ENCODE measurements around the gene FERMT1. TPM values are rescaled to one million over a fixed set of nuclear protein-coding genes. Genes with fewer than 3 reads are reported as not detected.

The FERMT1 gene
- total and polyA plus RNA-seq, 2 of the 13 experiments (the other 11 are each of a cell fraction or from before 2014, with no cell fraction given) = 15.8 to 29.5 TPM

- TF ChIP-seq ZNF350 (CRISPR knock-in tag; IDR thresholded peaks at IDR 0.05; ENCODE audit: borderline replicate concordance, low read depth) (0 out of 2 replicates have a peak, but pooled peaks have one; percentile 49), NR1H2 (CRISPR knock-in tag; IDR thresholded peaks at IDR 0.05; ENCODE audit: borderline replicate concordance, low read depth) (no peak), ZKSCAN5 (CRISPR knock-in tag; IDR thresholded peaks at IDR 0.05) (no peak), NKX3-1 (CRISPR knock-in tag; IDR thresholded peaks at IDR 0.05) (no peak), ZSCAN31 (CRISPR knock-in tag; IDR thresholded peaks at IDR 0.05; ENCODE audit: low read depth) (peak; percentile 62; the same call in 1 of the 2 replicates), ZNF572 (CRISPR knock-in tag; IDR thresholded peaks at IDR 0.05) (peak; percentile 79; the same call in 1 of the 2 replicates), ZNF33B (CRISPR knock-in tag; IDR thresholded peaks at IDR 0.05) (no peak), ZNF142 (CRISPR knock-in tag; IDR thresholded peaks at IDR 0.05) (no peak), NR2F2 (IDR thresholded peaks at IDR 0.05; ENCODE audit: borderline replicate concordance, low read depth) (0 out of 2 replicates have a peak, but pooled peaks have one; percentile 35), FOXC1 (CRISPR knock-in tag; IDR thresholded peaks at IDR 0.05; ENCODE audit: borderline replicate concordance) (no peak), ZNF703 (CRISPR knock-in tag; IDR thresholded peaks at IDR 0.05; ENCODE audit: borderline replicate concordance) (no peak), DMAP1 (CRISPR knock-in tag; IDR thresholded peaks at IDR 0.05) (no peak), PATZ1 (CRISPR knock-in tag; IDR thresholded peaks at IDR 0.05) (no peak), TAF15 (IDR thresholded peaks at IDR 0.05; ENCODE audit: low read depth, low read length, poor library complexity, severe bottlenecking) (no peak), ZBTB42 (CRISPR knock-in tag; IDR thresholded peaks at IDR 0.05) (no peak), ZNF605 (CRISPR knock-in tag; IDR thresholded peaks at IDR 0.05) (peak; percentile 63), HOMEZ (CRISPR knock-in tag; IDR thresholded peaks at IDR 0.05; ENCODE audit: low read depth) (0 out of 2 replicates have a peak, but pooled peaks have one; percentile 66), MEIS1 (CRISPR knock-in tag; IDR thresholded peaks at IDR 0.05; ENCODE audit: borderline replicate concordance) (peak; percentile 40; the same call in 1 of the 2 replicates), RXRB (CRISPR knock-in tag; IDR thresholded peaks at IDR 0.05; ENCODE audit: borderline replicate concordance) (peak; percentile 74; the same call in 1 of the 2 replicates), MED1 (CRISPR knock-in tag; IDR thresholded peaks at IDR 0.05) (peak; percentile 46; the same call in 1 of the 2 replicates), CBFB (CRISPR knock-in tag; IDR thresholded peaks at IDR 0.05) (no peak), PHF5A (CRISPR knock-in tag; IDR thresholded peaks at IDR 0.05; ENCODE audit: low read depth, unreplicated experiment) (no peak), CCAR2 (optimal IDR thresholded peaks at IDR 0.05; ENCODE audit: low read depth, low read length) (peak; percentile 50)
These were observed 48.7 kb downstream of the FERMT1 start (continued) for GRCh38 chr20:6074145-6074561.
